KMS-11 (cell line): ENCODE measurements around the gene NECTIN4.
A peak's percentile ranks its signal among the peaks of the same experiment; 100 is the strongest.

Source experiments
- H2AFZ ChIP-seq: fragments of 200-600 bp; sonication (generic); 2 replicates; pipeline ENCODE4 v1.6.1; 2016; ENCODE audit warnings: antibody characterized with exemption, mixed run types, low read depth
- H3K27ac ChIP-seq: fragments of 200-600 bp; sonication (generic); 2 replicates; pipeline ENCODE4 v1.6.1; 2016; ENCODE audit warnings: mild to moderate bottlenecking, mixed run types
- H3K27me3 ChIP-seq: fragments of 200-600 bp; sonication (generic); 2 replicates; pipeline ENCODE4 v1.6.1; 2017; ENCODE audit warnings: mild to moderate bottlenecking, low read depth, mixed run types, moderate library complexity; ENCODE audit not compliant: insufficient read depth
- H3K36me3 ChIP-seq: fragments of 200-600 bp; sonication (generic); 2 replicates; pipeline ENCODE4 v1.6.1; 2017; ENCODE audit warnings: mild to moderate bottlenecking, mixed run types; ENCODE audit not compliant: insufficient read depth
- H3K4me1 ChIP-seq: fragments of 200-600 bp; sonication (generic); 2 replicates; pipeline ENCODE4 v1.6.1; 2016; ENCODE audit warnings: mild to moderate bottlenecking, low read depth, mixed run types; ENCODE audit not compliant: poor library complexity, severe bottlenecking
- H3K4me2 ChIP-seq: fragments of 200-600 bp; sonication (generic); 2 replicates; pipeline ENCODE4 v1.7.0; 2016; ENCODE audit warnings: mild to moderate bottlenecking, mixed run types
- H3K4me3 ChIP-seq: fragments of 200-600 bp; sonication (generic); IDR thresholded peaks from 2 replicates; pipeline ENCODE4 v1.6.1; 2017; ENCODE audit warnings: low read depth, low read length, mixed read lengths; ENCODE audit not compliant: insufficient read depth
- H3K79me2 ChIP-seq: fragments of 200-600 bp; sonication (generic); 2 replicates; pipeline ENCODE4 v1.6.1; 2016; ENCODE audit warnings: low read depth, mixed run types; ENCODE audit not compliant: insufficient read depth
- H3K9ac ChIP-seq: fragments of 200-600 bp; sonication (generic); 2 replicates; pipeline ENCODE4 v1.6.1; 2016; ENCODE audit warnings: mild to moderate bottlenecking, mixed run types
- H4K20me1 ChIP-seq: fragments of 200-600 bp; sonication (generic); 2 replicates; pipeline ENCODE4 v1.6.1; 2016; ENCODE audit warnings: mild to moderate bottlenecking, mixed run types; ENCODE audit not compliant: insufficient read depth
- TF ChIP-seq, protein P1 (sequence below): fragments of 200-600 bp; sonication (generic); conservative IDR thresholded peaks from 2 replicates; pipeline ENCODE4 v1.6.1; 2017; ENCODE audit warnings: low read depth, mild to moderate bottlenecking, antibody characterized with exemption, low read length, moderate library complexity, mixed read lengths

NECTIN4 gene

DNA sequence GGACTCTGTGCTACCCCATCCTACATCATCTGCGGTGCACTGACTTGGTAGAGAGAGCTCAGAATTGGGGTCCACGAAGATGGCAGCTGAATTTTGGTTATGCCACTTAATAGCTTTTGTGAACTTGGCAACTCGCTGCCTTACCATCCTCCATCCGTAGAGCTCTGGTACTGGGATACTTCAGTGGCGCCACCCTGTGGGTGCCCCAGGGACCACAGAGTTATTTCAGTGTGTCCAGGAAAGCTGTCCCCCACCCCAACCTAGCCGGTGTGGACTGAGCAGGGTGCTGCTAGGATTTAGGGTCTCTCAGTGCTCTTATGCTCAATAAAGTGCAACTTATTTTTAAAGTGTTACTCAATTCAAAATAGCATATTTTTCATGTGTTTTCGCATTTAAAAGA is 34.6 kb downstream of the NECTIN4 start:
- H3K4me2 ChIP-seq, result no peak overlapping the region
- TF ChIP-seq, protein P1, sequence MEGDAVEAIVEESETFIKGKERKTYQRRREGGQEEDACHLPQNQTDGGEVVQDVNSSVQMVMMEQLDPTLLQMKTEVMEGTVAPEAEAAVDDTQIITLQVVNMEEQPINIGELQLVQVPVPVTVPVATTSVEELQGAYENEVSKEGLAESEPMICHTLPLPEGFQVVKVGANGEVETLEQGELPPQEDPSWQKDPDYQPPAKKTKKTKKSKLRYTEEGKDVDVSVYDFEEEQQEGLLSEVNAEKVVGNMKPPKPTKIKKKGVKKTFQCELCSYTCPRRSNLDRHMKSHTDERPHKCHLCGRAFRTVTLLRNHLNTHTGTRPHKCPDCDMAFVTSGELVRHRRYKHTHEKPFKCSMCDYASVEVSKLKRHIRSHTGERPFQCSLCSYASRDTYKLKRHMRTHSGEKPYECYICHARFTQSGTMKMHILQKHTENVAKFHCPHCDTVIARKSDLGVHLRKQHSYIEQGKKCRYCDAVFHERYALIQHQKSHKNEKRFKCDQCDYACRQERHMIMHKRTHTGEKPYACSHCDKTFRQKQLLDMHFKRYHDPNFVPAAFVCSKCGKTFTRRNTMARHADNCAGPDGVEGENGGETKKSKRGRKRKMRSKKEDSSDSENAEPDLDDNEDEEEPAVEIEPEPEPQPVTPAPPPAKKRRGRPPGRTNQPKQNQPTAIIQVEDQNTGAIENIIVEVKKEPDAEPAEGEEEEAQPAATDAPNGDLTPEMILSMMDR, result peak; percentile 79
- H3K4me1 ChIP-seq, result peaks cover 8% of the 10 kb centered on the region
- peaks cover 30% of the 10 kb centered on the region; the same call in 1 of the 2 replicates for H3K36me3 ChIP-seq
- no peaks in the 10 kb centered on the region for H4K20me1 ChIP-seq
- no peak overlapping the region for H2AFZ ChIP-seq
- H3K27me3 ChIP-seq, result no peaks in the 10 kb centered on the region
- H3K27ac ChIP-seq, result no peak overlapping the region
- H3K9ac ChIP-seq, result no peak overlapping the region
- no peak overlapping the region for H3K4me3 ChIP-seq
- no peaks in the 10 kb centered on the region for H3K79me2 ChIP-seq

DNA sequence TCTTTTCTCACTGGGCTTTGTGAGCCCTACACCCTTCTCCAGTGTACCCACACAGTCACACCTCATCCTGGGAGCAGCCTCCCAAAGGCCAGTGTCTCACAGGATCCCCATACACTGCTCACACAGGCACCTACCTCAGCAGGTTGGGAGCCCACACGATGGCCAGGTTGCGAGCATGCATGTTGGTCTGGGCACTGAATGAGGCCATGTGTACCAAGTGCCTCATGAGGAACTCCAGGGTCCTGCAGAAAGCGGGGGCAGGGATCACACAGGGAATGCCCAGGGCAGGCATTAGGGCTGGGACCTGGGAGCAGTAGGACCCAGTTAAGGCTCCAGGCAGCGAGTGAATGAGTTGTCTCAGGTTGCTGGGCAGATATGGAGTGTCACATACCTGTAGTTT is 35.1 kb downstream of the NECTIN4 start:
- Histone ChIP-seq H3K9ac (no peak overlapping the region), H3K27me3 (no peaks in the 10 kb centered on the region), H3K79me2 (no peaks in the 10 kb centered on the region), H3K4me3 (no peak overlapping the region), H3K4me2 (no peak overlapping the region), H3K27ac (no peak overlapping the region), H4K20me1 (no peaks in the 10 kb centered on the region), H3K36me3 (peaks cover 30% of the 10 kb centered on the region; the same call in 1 of the 2 replicates), H3K4me1 (peaks cover 2% of the 10 kb centered on the region), H2AFZ (no peak overlapping the region)
- TF ChIP-seq, protein P1, result no peak

- Histone ChIP-seq H3K79me2 (no peaks in the 10 kb centered on the region), H3K9ac (no peak overlapping the region), H3K27ac (no peak overlapping the region), H4K20me1 (no peaks in the 10 kb centered on the region), H3K4me2 (no peak overlapping the region), H3K27me3 (no peaks in the 10 kb centered on the region), H3K36me3 (peaks cover 30% of the 10 kb centered on the region; the same call in 1 of the 2 replicates), H2AFZ (no peak overlapping the region), H3K4me3 (no peak overlapping the region), H3K4me1 (no peaks in the 10 kb centered on the region)
- TF ChIP-seq, protein P1, result no peak
Measured at GRCh38 chr1:161052899-161053298, 36.5 kb downstream of the NECTIN4 start.

DNA sequence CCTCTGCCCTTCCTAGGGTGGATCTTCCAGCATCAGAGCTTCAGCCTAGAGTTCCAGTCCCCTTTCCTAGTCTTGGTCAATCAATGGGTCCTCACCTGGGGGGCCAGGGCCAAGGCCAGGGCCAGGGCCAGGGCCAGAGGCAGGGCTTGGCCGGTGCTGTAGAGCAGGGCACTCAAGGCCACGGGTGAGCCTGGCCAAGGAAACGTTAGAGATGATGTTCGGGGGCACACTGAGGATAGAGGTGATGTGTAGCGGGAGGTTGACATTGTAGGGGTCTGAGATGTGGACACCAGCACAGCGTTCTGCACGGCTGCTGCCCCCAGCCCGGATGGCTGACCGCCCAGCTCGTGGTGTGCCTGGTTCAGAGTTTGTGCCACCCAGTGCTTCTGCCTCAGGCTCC is 38.1 kb downstream of the NECTIN4 start:
- Histone ChIP-seq H3K36me3 (peaks cover 26% of the 10 kb centered on the region; the same call in 1 of the 2 replicates), H3K27ac (no peak overlapping the region), H3K79me2 (no peaks in the 10 kb centered on the region), H3K27me3 (no peaks in the 10 kb centered on the region), H3K4me2 (no peak overlapping the region), H3K4me3 (no peak overlapping the region), H2AFZ (no peak overlapping the region), H3K4me1 (peaks cover 13% of the 10 kb centered on the region), H3K9ac (no peak overlapping the region), H4K20me1 (no peaks in the 10 kb centered on the region)
- TF ChIP-seq, protein P1, result no peak
